HCEC 1CT (cell line): ENCODE measurements around the gene CPNE8.

Experiments
- DNase-seq: peaks from one replicate; pipeline ENCODE4 v3.0.0-alpha.2; 2017

Gene CPNE8

DNA sequence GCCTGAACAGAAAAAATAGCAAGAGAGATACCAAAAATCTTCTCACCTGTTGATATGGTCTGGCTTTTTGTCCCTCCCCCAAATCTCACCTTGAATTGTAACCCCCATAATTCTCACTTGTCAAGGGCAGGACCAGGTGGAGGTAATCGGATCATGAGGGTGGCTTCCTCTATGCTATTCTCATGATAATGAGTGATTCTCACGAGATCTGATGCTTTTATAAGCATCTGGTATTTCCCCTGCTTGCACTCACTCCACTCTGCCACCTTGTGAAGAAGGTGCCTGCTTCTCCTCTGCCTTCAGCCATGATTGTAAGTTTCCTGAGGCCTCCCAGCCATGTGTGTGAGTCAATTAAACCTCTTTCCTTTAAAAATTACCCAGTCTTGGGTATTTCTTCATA, 291.2 kb downstream of the CPNE8 start:
- DNase-seq = no peak

DNA sequence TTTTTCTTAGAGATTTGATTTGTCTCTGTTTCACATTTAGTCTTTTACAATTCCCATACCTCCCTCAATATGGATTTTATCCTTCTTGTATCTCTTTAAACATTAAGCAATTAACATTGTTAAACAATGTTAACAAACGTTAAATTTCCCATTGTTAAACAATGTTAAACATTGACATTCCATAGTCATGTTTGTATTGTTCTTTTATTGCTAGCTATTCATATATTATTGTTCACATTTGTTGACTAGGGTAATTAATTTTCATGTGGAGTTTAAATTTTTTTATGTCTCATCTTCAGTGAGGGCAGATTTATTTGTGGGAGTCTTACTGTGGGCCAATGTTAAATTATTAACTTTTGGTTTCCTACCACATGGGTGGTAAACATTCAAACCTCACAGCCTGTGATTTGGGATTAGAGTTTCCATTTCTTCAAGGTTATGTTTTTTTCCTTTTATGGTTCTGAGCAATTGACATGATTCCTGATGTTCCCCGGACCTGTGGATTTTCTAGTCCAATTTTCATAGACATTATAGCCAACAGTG, 294.5 kb downstream of the CPNE8 start:
- DNase-seq = no peak

DNA sequence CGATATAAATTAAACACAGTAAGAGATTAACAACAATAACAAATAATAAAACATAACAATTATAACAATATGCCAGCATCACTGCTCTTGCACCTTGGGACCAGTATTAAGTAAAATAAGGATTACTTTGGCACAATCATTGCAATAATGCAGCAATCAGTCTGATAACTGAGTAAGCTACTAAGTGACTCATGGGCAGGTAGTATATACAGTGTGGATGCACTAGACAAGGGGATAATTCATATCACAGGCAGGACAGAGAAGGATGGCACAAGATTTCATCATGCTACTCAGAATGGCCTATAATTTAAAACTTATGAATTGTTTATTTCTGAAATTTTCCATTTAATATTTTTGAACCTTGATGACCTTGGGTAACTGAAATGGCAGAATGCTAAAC, 298.1 kb downstream of the CPNE8 start:
- no peak for DNase-seq
